Activated effector memory CD4-positive, alpha-beta T cell treated with anti-CD3 and anti-CD28 coated beads, Interleukin-2, amount 50 U/mL, for 16 hours (primary cell): ENCODE measurements around the gene DLX2.
A peak's percentile ranks its signal among the peaks of the same experiment; 100 is the strongest.

Experiments used
- DNase-seq: peaks from one replicate; pipeline ENCODE4 v3.0.0-alpha.2; 2020

DLX2 gene

GRCh38 chr2:172093416-172094293 lies 9.0 kb downstream of the DLX2 start:
- no peak for DNase-seq

DNA sequence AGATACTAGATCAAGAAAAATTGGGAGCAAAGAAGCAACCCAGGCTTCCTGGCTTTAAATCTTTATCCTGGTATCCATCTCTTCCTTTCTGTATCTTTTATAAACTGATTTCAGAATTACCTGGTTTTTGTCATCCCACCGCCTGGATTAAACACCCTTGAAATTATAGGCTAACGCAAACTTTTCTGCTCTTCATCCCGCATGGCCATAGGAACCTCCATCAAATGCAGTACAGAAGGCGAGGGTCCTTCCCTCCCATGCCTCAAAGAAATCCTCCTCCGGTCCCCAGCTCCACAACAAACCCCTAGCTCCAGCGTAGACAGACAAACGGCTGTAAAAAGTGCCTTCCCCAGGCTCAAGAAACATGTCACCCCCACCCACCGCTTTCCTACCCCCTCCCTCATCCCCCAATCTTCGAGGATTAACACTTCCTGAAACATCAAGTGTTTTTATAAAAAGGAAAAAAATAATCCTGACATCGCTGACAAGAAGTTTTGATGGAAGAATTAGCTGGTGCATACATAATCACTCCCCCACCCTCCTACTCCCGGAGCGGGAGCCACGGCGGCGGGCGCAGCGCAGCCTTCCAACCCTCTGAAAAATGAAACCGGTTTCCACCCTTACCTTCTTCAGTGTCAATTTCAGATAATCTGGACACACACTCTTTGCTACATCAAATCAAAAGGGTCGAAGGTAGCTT lies 9.8 kb downstream of the DLX2 start:
- DNase-seq = no peak

DNA sequence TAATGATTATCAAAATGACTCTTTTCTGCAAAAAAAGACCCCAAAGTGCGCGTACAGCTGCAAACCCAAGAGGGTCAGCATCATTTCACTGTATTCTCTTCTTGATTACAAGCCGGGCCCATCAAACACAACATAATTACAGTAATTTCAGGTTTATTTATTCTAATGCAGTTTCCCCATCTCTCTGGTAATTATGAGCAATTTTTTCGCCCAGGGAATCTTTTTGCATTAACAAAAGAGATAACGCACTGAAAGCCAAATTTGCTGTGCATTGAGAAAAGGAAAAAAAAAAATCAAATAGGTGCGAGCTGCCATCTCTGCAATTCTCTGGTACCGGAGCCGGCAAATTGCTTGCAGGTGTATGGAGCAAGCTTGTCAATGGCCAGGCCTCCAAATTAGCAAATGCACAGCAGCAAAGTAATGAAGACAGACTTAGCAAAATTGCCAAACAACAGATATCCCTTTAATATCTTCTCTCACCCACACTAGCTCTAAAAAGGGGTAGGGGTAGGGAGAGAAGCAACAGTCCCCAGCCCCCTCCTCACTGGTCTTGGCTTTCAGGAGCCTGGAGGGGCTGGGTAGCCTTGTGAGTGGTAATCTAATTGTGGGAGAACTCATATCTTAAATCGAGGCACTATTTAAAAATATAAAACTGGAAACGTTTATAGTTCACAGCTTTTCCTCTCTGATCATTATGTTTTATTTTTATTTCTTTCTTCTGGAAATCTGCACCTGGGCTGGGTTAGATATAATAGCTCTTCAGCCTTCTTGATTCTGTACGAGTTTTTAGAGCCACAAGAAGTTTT lies 10.7 kb downstream of the DLX2 start:
- no peak for DNase-seq

DNA sequence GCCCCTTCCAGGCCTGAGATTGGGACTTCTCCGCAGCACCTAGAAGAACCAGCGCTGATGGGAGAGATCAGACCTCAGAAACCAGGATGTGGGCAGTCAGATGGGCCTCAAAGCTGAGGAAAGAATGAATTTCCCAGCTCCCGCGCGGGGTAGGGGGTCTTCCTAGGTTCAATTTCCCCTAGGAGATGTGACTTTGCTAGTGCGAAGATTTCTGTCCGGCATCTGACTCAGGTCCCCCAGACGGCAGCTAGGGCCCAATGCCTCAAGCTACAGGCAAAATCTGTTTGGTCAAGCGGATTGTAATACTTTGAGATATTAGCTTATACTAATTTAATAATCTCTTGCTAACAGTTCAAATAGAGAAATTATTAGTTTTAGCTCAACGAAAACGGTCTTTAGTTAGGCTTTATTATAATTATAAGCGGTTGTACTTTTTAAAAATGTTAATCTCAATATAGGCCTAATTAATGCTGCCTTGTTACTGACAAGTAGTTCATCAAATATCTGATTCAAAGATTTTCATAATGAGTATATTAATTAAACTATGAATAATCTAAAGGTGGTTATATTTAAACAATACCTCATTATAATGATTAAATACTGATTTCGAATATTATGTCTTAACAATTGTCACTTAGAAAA lies 11.6 kb downstream of the DLX2 start:
- DNase-seq = no peak

- no peak for DNase-seq
Observed at GRCh38 chr2:172090044-172090961, 12.4 kb downstream of the DLX2 start.

- DNase-seq = no peak
Observed at GRCh38 chr2:172089633-172090032, 13.1 kb downstream of the DLX2 start.

- no peak for DNase-seq
Observed at GRCh38 chr2:172089005-172089504, 13.6 kb downstream of the DLX2 start.

DNA sequence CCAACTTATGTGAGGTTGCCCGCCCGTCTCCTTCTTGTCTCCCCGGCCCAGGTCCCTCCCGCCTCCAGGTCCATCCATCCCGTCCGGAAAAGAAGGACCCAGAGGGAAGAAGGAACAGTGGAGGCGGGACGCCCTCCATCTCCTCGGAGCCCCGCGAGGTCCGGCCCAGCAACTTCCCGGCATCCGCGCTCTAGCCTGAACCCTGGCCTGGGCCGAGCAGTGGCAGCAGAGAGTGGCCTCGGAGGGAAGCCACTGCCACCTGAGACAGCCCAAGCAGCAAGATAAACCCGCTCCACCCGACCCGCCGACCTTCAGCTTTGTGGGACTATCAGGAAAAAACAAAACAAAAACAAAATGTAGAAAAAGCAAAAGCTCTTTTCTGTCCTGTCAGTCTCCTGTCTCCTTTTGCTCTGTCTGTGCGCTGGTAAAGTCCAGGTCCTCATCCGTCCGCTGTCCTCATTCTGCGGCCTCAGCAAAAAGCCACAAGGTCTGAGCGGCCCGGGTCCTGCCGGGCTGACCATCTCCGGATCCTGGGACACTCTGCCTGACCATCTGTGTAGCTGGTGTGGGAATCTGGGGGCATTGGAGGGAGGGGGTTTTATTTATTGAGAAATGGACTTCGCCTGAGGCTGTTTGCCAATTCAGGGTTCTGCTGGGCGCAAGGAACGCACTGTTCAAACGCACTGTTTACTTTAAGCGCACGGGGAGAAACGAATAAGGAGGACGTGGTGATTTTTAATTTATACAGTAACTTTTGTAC lies 14.3 kb downstream of the DLX2 start:
- DNase-seq = no peak

DNA sequence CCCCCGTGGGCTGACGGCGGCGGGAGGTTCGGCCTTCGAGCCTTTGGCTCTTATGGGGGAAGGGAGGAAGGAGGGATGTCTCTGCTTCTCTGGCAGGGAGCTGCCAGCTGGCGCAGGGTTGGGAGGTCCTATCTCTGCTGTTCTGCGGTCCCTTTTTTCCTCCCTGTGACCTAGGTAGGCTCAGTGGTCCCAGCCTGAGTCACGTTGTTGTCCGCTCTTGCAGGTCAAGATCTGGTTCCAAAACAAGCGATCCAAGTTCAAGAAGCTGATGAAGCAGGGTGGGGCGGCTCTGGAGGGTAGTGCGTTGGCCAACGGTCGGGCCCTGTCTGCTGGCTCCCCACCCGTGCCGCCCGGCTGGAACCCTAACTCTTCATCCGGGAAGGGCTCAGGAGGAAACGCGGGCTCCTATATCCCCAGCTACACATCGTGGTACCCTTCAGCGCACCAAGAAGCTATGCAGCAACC lies 14.9 kb downstream of the DLX2 start:
- no peak for DNase-seq

DNA sequence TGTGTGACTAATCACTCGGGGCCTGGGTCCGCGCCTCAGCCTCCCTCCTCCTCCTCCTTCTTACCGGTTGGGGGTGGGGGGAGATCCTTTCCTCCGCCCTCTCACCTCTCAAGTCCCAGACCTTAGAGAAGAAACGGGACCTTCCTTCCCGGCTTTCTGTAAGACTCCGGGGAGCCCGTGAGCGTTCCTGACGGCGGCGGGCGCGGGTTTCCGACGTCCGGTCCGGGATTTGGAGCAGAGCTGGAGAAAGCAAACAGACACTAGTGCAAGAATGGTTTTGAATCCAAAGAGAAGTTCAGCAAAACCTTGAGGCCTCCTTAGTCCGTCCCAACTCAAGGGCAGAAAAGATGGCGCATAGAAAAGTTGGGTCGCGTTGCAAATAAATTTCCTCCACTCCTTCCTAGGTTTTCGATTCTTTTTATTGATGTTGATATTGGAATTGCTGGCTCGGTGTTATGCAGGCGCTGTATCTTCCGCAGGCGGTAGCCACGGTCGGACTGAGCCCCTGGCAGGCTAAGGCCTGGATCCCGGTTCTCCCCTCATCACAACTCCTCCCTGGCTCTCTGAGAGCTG lies 15.4 kb downstream of the DLX2 start:
- DNase-seq = no peak

DNA sequence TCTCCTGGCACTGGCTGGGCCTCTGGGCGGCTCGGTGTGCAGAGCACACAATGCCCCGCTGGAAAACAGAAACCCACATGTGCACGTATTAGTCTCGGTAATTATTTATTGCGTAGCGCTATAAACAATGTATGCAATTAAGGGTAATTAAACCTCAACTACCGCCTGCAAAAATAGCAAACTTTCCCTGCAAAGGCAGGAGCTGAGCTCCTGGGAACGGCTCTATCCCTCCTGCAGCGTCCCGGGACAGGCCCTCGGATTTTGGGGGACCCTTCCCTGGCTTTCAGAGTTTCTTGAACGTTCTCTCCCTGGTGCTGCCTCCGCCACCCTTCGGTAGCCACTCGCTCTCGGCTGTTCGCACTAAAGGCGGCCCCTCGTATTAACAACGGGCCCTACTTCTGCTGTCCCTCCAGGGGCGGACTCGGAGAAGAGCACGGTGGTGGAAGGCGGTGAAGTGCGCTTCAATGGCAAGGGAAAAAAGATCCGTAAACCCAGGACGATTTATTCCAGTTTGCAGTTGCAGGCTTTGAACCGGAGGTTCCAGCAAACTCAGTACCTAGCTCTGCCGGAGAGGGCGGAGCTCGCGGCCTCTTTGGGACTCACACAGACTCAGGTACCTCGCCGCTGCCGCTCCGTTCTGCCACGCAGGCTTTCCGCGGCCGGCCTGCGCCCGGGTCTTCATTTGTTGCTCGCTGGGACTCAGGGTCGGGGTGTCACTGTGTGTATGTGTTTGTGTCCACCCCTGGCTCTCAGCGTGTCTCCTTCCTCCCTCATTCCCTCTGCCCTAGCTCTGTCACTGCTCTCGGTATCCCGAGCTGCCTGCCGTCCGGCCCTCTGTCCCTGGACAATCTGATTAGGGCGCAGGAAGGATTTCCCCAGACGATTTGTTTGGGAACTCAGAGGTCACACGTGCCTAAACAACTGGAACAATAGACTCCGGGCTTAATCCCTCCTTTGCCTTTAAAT lies 16.2 kb downstream of the DLX2 start:
- peak; percentile 85 for DNase-seq

DNA sequence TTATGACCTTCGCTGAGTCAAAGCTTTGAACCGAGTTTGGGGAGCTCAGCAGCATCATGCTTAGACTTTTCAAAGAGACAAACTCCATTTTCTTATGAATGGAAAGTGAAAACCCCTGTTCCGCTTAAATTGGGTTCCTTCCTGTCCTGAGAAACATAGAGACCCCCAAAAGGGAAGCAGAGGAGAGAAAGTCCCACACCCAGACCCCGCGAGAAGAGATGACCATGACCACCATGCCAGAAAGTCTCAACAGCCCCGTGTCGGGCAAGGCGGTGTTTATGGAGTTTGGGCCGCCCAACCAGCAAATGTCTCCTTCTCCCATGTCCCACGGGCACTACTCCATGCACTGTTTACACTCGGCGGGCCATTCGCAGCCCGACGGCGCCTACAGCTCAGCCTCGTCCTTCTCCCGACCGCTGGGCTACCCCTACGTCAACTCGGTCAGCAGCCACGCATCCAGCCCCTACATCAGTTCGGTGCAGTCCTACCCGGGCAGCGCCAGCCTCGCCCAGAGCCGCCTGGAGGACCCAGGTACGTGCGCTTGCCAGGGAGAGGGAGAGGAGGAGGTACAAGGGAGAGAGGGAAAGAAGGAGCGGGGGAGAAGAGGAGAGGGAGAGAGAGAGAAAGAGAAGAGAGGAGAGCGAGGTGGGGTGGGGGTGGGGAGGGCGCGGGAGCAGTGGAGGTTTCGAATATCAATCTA lies 17.1 kb downstream of the DLX2 start, which contains the start of gene DLX1:
Gene DLX1, plus strand, starts transcription at position 48 of the 700 bp plus-strand sequence. Its CDS starts 171 bp downstream, at position 219.
- no peak for DNase-seq

DNA sequence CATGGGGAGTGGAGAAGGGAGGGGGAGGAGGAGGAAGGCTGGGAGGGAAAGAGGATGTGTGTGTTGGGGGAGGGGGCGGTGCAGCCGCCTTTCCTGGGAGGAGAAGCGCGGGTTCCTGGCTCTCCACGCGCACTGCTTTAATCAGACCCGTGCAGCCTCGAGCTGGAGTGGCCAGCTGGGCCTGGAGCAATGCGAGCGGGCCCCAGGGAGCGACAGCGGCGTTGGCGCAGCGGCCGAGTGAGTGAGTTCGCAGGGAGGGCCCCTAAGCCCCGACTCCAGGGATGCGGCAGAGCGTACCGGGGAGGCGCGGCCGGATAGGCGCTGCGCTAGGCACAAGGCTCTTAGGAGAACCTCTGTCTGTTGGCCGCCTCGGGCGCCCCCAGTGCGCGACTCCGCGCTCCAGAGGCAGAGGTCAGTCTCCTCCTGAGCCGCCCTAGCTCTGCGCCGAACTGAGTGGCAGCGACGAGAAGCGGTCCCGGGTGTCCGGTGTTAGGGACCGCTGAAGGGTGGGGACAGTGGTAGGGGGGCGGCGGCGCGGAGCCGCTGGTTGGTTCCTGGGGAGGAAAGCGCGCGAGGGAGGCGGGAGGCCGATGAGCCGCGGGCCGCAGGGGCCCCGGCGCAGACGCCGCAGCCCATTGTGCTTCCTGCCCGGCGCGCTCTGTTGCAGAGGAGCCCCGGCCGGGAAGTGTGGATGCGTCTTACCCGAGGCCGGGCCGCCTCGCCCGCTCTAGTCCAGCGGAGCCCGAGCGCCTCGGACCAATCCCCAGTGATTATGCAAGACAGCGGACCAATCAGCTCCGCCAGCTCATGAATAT lies 17.8 kb downstream of the DLX2 start:
- peak; percentile 84 for DNase-seq

GRCh38 chr2:172084395-172084644 lies 18.4 kb downstream of the DLX2 start:
- DNase-seq = no peak

DNA sequence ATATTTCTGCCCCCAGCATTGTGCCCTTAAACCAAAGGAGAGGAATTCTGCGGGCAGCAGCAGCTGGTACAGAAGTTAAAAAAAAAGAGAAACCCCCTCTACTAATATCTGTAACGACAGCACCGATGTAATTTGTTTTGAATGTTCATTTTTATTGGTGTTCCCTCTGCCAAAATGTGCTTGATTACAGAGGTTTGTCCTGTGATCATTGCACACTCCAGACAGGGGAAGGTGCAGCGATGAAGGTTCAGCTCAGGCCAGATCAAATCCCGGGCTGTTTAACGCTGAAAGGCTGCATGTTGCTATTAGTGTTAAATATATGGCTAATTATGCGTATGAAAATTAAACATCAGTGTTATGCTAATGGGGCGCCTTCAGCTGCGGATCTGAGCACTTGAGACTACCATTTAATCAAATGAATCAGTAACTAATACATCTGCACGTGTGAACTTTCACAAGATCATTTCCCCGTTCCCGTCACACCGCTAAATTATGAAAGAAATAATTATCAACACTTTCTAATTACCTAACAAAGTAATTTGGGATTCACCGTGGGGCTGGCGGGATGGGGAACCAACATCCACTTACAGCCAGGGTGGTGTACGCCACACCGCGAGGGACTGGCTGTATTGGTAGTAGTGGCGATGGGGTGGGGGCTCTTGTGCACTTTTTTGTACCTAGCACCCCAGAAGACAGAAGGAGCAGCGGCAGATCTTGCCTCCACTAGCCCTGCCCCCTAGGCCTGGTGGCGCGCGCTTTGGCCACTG lies 18.9 kb downstream of the DLX2 start:
- no peak for DNase-seq

DNA sequence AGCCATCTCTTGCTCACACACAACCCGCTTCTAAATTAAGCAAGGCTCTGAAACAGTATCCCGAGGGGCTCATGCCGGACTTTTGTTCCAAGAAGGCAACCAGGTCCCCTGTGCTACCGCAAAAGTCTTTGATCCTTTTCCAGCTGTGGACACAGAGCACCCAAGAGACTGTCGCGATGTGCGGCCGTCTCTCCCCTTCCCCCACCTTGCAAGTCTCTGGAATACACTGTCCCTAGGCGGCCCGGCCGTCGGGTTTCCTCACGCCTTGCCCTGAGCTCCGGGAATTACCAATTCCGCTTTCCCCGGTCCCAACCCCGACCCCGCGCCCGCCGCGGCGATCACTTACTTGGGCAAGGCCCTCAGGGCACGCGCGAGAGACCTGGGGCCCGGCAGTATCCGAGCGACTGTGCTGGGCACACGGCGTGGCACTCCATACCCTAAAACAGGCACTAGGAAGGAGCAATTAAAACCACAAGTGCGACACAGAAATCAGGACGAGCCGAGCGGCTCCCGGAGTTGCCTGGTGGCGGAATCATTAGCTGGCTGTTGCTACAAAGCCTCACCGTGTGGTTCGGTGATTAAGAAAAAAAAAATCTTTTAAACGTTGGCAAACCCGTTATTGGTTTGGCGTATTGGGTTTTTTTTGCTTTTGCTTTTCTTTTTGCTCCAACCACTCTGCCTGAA lies 19.6 kb downstream of the DLX2 start:
- no peak for DNase-seq
